ENCODE measurements around the gene AKT1S1.

Gene AKT1S1

DNA sequence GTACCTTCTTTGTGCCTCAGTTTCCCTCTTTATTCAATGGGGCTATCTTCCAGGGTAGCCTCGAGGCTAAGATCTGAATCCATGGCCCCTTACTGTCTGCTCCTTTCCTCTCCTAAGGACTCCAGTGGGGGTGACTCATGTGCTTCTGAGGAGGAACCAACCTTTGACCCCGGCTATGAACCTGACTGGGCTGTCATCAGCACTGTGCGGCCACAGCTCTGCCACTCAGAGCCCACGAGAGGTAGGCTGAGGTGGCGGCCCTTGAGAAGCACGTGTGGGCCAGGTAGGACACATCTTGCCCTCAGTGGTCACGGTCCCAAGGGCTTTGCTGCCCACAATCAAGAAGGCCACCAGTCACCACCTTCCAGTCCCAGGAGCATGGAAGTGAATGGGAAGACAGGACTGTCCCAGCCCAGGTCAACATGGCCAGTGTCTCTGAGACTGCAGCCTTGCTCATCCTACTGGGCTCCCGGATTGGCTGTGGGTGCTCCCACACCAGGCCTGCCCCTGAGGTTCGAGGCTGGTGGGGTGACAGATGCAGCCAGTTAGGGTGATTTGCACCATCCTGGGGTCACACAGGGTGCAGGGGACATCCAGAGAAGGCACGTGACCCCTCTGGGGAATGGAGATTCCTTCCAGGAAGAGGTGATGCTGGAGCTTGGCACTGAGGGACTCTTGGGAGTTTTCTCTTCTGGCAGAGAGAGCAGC is 3.2 kb upstream of the AKT1S1 start:
- Mint-ChIP-seq H3K4me1 (peaks cover 22% of the 10 kb centered on the region), H3K9me3 (no peaks in the 10 kb centered on the region), H3K27ac (no peak overlapping the region), H3K27me3 (no peaks in the 10 kb centered on the region), H3K36me3 (ENCODE audit: low read depth) (peaks cover 25% of the 10 kb centered on the region), H3K4me3 (no peak overlapping the region)
- DNase-seq (no peak), ATAC-seq (no peak)

DNA sequence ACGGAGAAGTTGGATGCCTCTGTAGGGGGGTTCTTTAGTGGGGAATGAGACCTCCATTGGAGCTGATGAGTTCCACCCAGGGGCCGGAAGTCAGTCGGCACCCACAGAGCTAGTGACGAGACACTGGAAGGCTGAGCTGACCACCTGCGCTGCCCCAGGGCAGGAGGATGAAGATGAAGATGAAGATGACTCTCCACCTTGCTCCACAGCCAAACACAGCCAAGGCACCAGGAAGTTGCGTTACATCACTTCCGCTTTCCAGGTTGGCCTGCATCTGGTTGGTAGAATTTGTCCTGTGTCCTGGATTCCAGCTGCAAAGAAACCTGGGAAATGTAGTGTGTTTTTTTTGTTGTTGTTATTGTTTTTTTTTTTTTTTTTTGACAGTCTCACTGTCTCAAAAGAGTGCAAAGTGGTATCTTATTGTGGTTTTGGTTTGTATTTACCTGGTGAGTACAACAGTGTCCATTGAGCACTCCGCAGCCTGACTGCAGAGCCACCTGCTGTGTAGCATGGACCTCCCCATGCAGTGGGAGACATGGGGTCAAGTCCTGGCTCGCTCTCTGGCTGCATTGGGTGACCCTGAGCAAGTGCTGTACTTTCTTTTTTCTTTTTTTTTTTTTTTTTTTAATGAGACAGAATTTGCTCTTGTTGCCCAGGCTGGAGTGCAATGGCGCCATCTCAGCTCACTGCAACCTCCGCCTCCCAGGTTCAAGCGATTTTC is 2.2 kb upstream of the AKT1S1 start:
- peaks cover 20% of the 10 kb centered on the region for H3K36me3 Mint-ChIP-seq (ENCODE audit: low read depth)
- H3K27me3 Mint-ChIP-seq = no peaks in the 10 kb centered on the region
- H3K4me1 Mint-ChIP-seq = peaks cover 27% of the 10 kb centered on the region
- no peak overlapping the region for H3K4me3 Mint-ChIP-seq
- ATAC-seq (no peak), DNase-seq (no peak)
- peak overlapping the region; percentile 31 for H3K27ac Mint-ChIP-seq
- no peaks in the 10 kb centered on the region for H3K9me3 Mint-ChIP-seq

DNA sequence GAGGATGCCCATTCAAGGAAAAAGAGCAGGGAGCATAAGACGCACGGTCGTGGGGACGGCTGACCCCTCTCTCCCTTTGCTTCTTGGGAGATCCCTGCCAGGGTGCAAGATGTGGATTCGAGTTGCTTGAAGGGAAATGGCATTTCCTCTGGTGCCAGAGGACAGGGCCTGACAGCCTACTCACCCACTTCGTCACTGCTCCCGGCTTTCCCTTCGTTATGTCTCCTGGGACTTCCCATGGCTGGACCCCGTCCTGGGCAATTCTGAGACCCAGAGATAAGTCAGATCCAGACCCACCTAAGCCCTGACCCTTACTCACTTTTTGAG is 1.6 kb upstream of the AKT1S1 start:
- H3K4me3 Mint-ChIP-seq = no peak overlapping the region
- DNase-seq (no peak), ATAC-seq (no peak)
- H3K27me3 Mint-ChIP-seq = no peaks in the 10 kb centered on the region
- no peak overlapping the region for H3K27ac Mint-ChIP-seq
- no peaks in the 10 kb centered on the region for H3K9me3 Mint-ChIP-seq
- H3K36me3 Mint-ChIP-seq (ENCODE audit: low read depth) = peaks cover 20% of the 10 kb centered on the region
- H3K4me1 Mint-ChIP-seq = peaks cover 30% of the 10 kb centered on the region

DNA sequence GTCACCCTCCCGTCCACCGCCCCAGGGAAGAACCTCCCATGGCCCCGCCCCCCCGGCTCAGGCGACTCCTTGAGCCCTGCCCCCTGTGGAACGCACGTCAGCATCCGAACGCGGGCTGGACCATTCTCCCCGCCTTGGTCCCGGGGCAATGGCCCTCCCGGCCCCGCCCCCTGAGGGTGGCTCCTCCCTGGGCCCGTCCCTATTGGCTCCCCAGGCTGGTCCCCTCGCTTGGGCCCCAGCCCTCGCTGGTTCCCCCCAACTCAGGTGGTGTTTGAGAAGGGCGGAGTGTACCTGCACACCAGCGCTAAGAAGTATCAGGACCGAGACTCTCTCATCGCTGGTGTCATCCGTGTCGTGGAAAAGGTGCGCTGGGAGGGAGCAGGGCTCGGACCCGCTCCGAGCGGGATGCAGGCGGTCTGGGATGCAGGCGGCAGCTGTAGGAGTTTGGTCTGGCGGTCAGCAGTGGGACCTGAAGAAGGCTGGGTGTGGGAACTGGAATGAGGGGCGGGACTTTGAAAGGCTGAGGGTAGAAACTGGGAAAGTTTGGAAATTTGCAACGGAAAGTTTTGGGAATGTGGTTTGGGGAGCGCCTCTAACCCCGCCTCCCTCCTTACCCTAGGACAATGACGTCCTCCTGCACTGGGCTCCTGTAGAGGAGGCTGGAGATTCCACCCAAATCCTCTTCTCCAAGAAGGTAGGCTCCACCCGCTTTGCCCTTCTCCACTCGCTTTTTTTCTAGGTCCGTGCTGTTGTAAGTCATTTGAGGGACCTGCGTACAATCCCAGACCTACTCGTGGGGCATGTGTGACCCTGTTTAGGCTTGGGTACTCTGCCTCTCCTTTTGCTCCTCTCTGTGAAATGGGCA is 956 bp upstream of the AKT1S1 start:
- no peaks in the 10 kb centered on the region for H3K9me3 Mint-ChIP-seq
- no peak overlapping the region for H3K27ac Mint-ChIP-seq
- H3K4me1 Mint-ChIP-seq = peaks cover 30% of the 10 kb centered on the region
- ATAC-seq (peak; percentile 81), DNase-seq (peak; percentile 99)
- no peak overlapping the region for H3K4me3 Mint-ChIP-seq
- H3K27me3 Mint-ChIP-seq = no peaks in the 10 kb centered on the region
- H3K36me3 Mint-ChIP-seq (ENCODE audit: low read depth) = peaks cover 15% of the 10 kb centered on the region

- H3K27ac Mint-ChIP-seq = no peak overlapping the region
- ATAC-seq (peak; percentile 50), DNase-seq (peak; percentile 97)
- H3K36me3 Mint-ChIP-seq (ENCODE audit: low read depth) = peaks cover 14% of the 10 kb centered on the region
- no peaks in the 10 kb centered on the region for H3K9me3 Mint-ChIP-seq
- H3K27me3 Mint-ChIP-seq = no peaks in the 10 kb centered on the region
- H3K4me1 Mint-ChIP-seq = peaks cover 30% of the 10 kb centered on the region
- H3K4me3 Mint-ChIP-seq = no peak overlapping the region
These were observed 634 bp downstream of the AKT1S1 start for GRCh38 chr19:49876422-49877019.

DNA sequence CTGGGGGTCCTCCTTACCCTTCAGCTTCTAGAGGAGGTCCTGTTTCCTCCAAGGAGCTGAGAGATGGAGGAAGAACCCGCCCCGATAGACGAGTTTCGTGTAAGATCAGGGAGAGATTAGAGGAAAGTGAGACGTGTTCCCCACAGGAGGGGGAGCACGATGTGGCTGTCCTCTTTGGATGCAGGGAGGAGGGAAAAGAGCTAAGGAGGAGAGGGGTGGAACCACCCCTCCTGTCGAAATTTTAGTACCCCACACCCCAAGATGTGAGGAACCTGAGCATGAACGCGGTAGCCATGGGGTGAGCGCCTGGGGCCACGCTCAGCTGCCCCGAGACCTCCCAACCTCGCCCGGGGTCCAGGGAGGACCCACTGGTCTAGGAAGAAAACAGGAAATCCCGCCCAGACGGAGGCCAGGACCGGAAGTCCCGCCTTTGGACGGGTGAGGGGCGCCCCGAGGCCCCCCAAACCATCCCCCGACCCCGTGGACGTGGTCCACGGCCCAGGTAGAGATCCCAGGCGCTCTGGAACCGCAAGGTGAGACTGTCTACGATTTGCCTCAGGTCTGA is 1.2 kb downstream of the AKT1S1 start:
- Mint-ChIP-seq H3K27me3 (no peaks in the 10 kb centered on the region), H3K36me3 (ENCODE audit: low read depth) (peaks cover 14% of the 10 kb centered on the region), H3K9me3 (no peaks in the 10 kb centered on the region), H3K27ac (no peak overlapping the region), H3K4me1 (peaks cover 30% of the 10 kb centered on the region), H3K4me3 (no peak overlapping the region)
- ATAC-seq (no peak), DNase-seq (peak; percentile 70)

GRCh38 chr19:49875177-49875576 is 2.0 kb downstream of the AKT1S1 start:
- Mint-ChIP-seq H3K4me1 (peaks cover 37% of the 10 kb centered on the region), H3K4me3 (no peak overlapping the region), H3K9me3 (no peaks in the 10 kb centered on the region), H3K27ac (peak overlapping the region; percentile 65), H3K27me3 (no peaks in the 10 kb centered on the region), H3K36me3 (ENCODE audit: low read depth) (peaks cover 11% of the 10 kb centered on the region)
- DNase-seq (no peak), ATAC-seq (no peak)

DNA sequence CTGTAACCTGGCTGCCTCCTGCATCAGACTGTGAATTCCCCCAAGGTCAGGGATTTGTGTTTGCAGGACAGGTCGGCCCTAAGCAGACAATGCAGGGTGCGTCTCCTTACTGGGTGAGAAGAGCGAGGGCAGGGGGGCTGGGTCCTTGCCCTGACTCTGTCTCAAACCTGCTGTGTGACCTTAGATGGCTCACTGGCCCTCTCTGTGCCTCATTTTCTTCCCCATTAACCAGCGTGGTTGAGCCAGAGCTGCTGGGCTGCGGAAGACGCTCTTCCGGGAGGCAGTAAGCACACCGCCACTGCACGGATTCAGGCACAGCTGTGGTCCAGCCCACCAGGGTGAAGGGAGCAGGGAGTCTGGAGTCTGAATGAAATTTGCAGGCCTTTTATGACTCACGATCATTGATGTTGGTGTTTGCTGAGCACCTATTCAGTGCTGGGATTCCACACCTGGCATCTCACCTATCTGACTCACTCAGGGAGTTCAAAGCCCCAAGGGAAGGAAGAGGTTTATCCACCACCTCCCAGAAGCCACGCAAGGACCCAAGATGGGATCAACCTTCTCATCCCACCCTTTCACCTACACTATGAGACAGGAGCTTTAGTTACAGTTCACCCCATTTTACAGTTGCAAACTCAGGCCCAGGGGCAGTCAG is 2.5 kb downstream of the AKT1S1 start:
- Mint-ChIP-seq H3K4me3 (no peak overlapping the region), H3K36me3 (ENCODE audit: low read depth) (peaks cover 9% of the 10 kb centered on the region), H3K27ac (peak overlapping the region; percentile 65), H3K4me1 (peaks cover 39% of the 10 kb centered on the region), H3K9me3 (no peaks in the 10 kb centered on the region), H3K27me3 (no peaks in the 10 kb centered on the region)
- no peak for DNase-seq
- ATAC-seq = no peak

DNA sequence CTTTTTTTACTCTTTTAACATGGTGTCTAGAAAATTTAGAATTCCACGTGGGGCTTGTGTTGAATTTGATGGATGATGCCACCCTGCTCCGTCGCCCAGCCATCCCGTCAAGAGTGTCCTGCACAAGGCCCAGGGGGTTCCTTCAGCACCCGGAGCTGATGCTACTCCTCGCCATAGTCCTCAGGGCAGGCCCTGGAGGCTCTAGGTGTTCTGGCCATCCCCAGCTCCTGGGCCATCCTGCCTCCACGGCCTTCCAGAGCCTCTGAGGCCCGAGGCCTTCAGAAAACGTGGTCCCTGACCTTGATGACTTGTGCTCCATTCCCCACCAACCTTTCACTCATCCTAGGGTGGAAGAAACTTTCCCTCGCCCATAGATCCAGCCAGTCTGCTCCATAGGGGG is 3.3 kb downstream of the AKT1S1 start:
- Mint-ChIP-seq H3K27ac (no peak overlapping the region), H3K4me3 (no peak overlapping the region), H3K36me3 (ENCODE audit: low read depth) (peaks cover 5% of the 10 kb centered on the region), H3K4me1 (peaks cover 32% of the 10 kb centered on the region), H3K27me3 (no peaks in the 10 kb centered on the region), H3K9me3 (no peaks in the 10 kb centered on the region)
- ATAC-seq (no peak), DNase-seq (no peak)

GRCh38 chr19:49873129-49873521 is 4.0 kb downstream of the AKT1S1 start:
- Mint-ChIP-seq H3K27ac (no peak overlapping the region), H3K9me3 (no peaks in the 10 kb centered on the region), H3K27me3 (no peaks in the 10 kb centered on the region), H3K4me1 (peaks cover 30% of the 10 kb centered on the region), H3K36me3 (ENCODE audit: low read depth) (peaks cover 4% of the 10 kb centered on the region), H3K4me3 (no peak overlapping the region)
- DNase-seq (no peak), ATAC-seq (no peak)

DNA sequence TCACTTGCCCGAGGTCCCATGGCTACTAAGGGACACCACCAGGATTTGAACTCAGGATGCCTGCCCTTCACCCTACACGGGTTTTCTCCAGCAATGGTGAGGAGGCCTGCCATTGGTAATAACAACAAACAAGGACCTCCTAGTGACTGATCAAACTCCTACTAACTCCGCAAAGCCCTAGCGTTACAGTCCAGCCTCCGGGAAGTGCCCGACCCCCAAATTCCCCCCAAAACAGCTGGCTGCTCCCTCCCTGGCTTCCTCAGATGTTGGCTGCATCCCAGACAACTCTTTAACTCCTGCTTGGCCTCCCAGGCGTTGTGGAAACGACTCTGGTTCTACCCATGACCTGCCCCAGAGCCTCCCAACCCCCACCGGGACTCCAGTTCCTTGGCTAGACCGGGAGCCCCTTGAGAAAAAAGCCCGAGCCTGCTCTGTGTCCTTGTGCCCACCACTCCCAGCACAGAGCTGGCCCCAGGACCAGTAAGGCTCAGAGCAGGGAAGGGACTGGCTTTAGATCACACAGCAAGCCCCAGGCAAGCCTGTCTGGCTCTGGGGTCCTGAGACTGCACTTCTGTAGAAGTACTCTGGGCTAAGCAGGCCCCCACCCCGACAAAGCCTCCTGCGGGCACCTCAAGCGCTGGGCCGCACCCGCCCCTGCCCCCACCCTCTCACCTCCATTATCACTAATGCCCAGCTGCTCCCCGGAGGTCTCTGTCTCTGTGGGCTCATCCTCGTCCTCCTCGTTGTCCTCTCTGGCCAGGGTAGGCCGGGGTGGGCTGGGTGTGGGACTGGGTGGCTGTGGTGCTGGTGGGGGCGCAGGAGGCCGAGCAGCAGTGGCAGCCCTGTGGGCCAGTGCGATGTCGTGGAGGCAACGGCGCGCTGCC is 4.7 kb downstream of the AKT1S1 start:
- ATAC-seq (no peak), DNase-seq (no peak)
- no peak overlapping the region for H3K4me3 Mint-ChIP-seq
- peaks cover 2% of the 10 kb centered on the region for H3K36me3 Mint-ChIP-seq (ENCODE audit: low read depth)
- no peak overlapping the region for H3K27ac Mint-ChIP-seq
- no peaks in the 10 kb centered on the region for H3K27me3 Mint-ChIP-seq
- H3K9me3 Mint-ChIP-seq = no peaks in the 10 kb centered on the region
- peaks cover 34% of the 10 kb centered on the region for H3K4me1 Mint-ChIP-seq

DNA sequence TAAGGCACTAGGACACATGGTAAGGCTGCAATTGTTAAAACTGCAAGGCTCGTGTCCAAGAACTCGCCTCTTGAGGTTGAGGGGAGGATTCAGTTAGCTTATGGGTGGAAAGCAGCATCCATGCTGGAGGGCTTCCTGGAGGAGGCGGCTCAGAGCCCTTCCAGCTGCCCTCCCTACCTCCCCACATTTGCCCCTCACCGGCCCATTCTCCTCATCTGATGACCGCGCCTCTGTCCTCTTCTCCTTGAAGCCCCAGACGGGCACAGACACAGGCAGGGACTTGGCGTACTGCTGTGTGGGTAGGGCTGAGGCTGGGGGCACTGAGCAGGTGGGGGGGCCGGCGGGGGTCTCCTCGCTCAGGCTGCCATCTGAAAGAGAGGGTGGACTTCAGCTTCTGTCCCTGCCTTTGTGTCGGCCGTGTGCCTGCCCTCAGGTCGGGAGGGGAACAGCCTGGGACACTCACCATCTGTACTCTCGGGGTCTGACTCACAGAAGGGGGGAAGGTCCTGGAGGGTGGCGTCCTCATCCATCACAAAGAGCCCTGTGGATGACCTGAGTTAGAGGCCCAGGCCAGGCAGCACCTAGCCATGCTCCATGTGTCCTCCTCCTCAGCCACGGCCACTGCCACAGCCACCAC is 5.7 kb downstream of the AKT1S1 start:
- Mint-ChIP-seq H3K4me3 (no peak overlapping the region), H3K36me3 (ENCODE audit: low read depth) (peaks cover 4% of the 10 kb centered on the region), H3K27ac (no peak overlapping the region), H3K27me3 (no peaks in the 10 kb centered on the region), H3K9me3 (no peaks in the 10 kb centered on the region), H3K4me1 (peaks cover 40% of the 10 kb centered on the region)
- no peak for ATAC-seq
- DNase-seq = no peak
